Measurements from ENCODE around the gene TJAP1. TPM values are rescaled to one million over a fixed set of nuclear protein-coding genes. Genes with fewer than 3 reads are reported as not detected.

Gene TJAP1
- polyA plus RNA-seq, 1 donor (not counting 4 experiments of a cell fraction or from before 2014, with no cell fraction given), result 23.3 TPM

DNA sequence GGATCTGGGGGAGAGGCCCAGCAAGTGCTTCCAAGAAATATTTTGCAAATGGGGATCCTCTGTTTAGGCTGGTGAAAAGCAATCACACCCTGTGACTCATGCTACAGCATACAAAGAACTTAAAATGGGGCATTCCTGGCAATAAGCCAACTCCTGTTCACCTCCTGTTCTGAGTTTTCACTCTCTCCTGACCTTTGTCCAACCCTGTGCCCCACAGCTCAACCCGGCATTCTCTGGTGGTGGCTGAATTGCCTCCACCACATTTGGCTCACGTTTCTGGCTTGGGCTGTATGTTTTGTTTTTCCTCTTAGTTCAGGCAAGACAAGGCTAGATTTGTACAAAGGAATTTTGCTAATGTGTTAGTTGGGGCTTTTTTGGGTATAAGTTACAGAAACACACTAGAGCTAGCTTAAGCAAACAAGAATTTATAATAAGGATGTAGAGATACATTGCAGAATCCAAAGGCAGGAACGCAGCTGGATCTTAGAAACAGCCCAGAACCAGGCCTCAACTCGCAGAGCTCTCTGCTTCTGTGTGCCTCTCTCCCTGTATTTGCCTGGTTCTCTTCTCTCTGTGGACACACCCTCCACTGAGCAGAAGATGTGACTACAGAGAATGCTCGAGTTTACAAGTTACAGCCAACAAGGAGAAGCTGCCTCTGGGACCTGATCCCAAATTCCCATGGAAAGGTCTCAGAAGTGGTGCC lies 40.6 kb upstream of the TJAP1 start:
- peak; percentile 90 for FAIRE-seq
- dilution Hi-C loops (cut with MboI; ENCODE audit: extremely low pct_ligation_motif_present, low sequenced_read_pairs), result no loop called here
- H4K20me1 ChIP-seq (ENCODE audit: control insufficient read depth, extremely low read depth, insufficient read depth, low read length), result no peaks in the 10 kb centered on the region
- no peaks in the 10 kb centered on the region for H3K9me1 ChIP-seq (ENCODE audit: control insufficient read depth, extremely low read depth, insufficient read depth, low read length)
- H3K27ac ChIP-seq (ENCODE audit: control insufficient read depth, insufficient read depth, low read length), result peak overlapping the region; percentile 64
- peaks cover 24% of the 10 kb centered on the region for H3K4me1 ChIP-seq (ENCODE audit: control insufficient read depth, extremely low read depth, insufficient read depth, low read length)
- H3K9me3 ChIP-seq (ENCODE audit: control insufficient read depth, low read depth, low read length), result no peaks in the 10 kb centered on the region
- peak; percentile 77 for DNase-seq (ENCODE audit: low read depth, low spot score)
- no peaks in the 10 kb centered on the region for H3K27me3 ChIP-seq (ENCODE audit: control insufficient read depth, extremely low read depth, insufficient read depth, low read length)
- no peak overlapping the region for H3K4me3 ChIP-seq (ENCODE audit: control insufficient read depth in 2 of 3, extremely low read depth in 1 of 3, insufficient read depth in 2 of 3, low read depth in 1 of 3, low read length in 3 of 3)
- peak overlapping the region; percentile 30 for H3K9ac ChIP-seq (ENCODE audit: control insufficient read depth, extremely low read depth, insufficient read depth, low read length)
- TF ChIP-seq, protein P1, sequence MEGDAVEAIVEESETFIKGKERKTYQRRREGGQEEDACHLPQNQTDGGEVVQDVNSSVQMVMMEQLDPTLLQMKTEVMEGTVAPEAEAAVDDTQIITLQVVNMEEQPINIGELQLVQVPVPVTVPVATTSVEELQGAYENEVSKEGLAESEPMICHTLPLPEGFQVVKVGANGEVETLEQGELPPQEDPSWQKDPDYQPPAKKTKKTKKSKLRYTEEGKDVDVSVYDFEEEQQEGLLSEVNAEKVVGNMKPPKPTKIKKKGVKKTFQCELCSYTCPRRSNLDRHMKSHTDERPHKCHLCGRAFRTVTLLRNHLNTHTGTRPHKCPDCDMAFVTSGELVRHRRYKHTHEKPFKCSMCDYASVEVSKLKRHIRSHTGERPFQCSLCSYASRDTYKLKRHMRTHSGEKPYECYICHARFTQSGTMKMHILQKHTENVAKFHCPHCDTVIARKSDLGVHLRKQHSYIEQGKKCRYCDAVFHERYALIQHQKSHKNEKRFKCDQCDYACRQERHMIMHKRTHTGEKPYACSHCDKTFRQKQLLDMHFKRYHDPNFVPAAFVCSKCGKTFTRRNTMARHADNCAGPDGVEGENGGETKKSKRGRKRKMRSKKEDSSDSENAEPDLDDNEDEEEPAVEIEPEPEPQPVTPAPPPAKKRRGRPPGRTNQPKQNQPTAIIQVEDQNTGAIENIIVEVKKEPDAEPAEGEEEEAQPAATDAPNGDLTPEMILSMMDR (optimal IDR thresholded peaks at IDR 0.05 in 1 of 3, IDR thresholded peaks at IDR 0.05 in 1 of 3, conservative IDR thresholded peaks at IDR 0.05 in 1 of 3; ENCODE audit: extremely low read depth in 1 of 3, insufficient read depth in 2 of 3, low read length in 3 of 3), result no peak
- H3K79me2 ChIP-seq (ENCODE audit: control insufficient read depth, insufficient read depth, low read length), result peaks cover 7% of the 10 kb centered on the region
- H3K36me3 ChIP-seq (ENCODE audit: control insufficient read depth in 2 of 2, extremely low read depth in 1 of 2, insufficient read depth in 2 of 2, low read length in 2 of 2), result peaks cover 39 to 41% of the 10 kb centered on the region in 2 experiments
- H3K4me2 ChIP-seq (ENCODE audit: control insufficient read depth, extremely low read depth, insufficient read depth, low read depth, low read length), result peak overlapping the region; percentile 54
- no peak overlapping the region for H2AFZ ChIP-seq (ENCODE audit: control insufficient read depth, low read length)

DNA sequence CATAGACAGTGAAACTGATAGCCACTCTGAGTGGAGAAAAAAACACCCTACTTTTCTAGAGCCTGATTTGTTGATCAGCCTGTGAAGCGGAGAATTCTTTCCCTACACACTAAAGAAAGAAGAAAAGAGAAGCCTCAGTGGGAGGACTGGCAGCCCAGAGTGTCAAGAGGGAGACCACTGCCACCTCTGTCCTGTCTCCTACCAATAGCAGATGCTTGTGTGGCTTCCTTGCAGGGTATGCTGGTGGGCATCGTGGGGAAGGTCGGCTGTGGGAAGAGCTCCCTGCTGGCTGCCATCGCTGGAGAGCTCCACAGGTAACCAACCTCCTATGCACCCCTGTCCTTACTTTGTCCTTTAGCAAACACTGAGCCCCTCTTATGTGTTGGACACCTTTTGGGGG lies 39.7 kb upstream of the TJAP1 start:
- dilution Hi-C loops (cut with MboI; ENCODE audit: extremely low pct_ligation_motif_present, low sequenced_read_pairs), result no loop called here
- H3K4me2 ChIP-seq (ENCODE audit: control insufficient read depth, extremely low read depth, insufficient read depth, low read depth, low read length), result no peak overlapping the region
- H3K9ac ChIP-seq (ENCODE audit: control insufficient read depth, extremely low read depth, insufficient read depth, low read length), result no peak overlapping the region
- no peaks in the 10 kb centered on the region for H3K27me3 ChIP-seq (ENCODE audit: control insufficient read depth, extremely low read depth, insufficient read depth, low read length)
- H3K9me1 ChIP-seq (ENCODE audit: control insufficient read depth, extremely low read depth, insufficient read depth, low read length), result no peaks in the 10 kb centered on the region
- no peak overlapping the region for H3K4me3 ChIP-seq (ENCODE audit: control insufficient read depth in 2 of 3, extremely low read depth in 1 of 3, insufficient read depth in 2 of 3, low read depth in 1 of 3, low read length in 3 of 3)
- no peaks in the 10 kb centered on the region for H4K20me1 ChIP-seq (ENCODE audit: control insufficient read depth, extremely low read depth, insufficient read depth, low read length)
- no peak overlapping the region for H2AFZ ChIP-seq (ENCODE audit: control insufficient read depth, low read length)
- H3K36me3 ChIP-seq (ENCODE audit: control insufficient read depth in 2 of 2, extremely low read depth in 1 of 2, insufficient read depth in 2 of 2, low read length in 2 of 2), result peaks cover 34 to 35% of the 10 kb centered on the region in 2 experiments
- peaks cover 24% of the 10 kb centered on the region for H3K4me1 ChIP-seq (ENCODE audit: control insufficient read depth, extremely low read depth, insufficient read depth, low read length)
- no peak overlapping the region for H3K27ac ChIP-seq (ENCODE audit: control insufficient read depth, insufficient read depth, low read length)
- FAIRE-seq, result no peak
- TF ChIP-seq, protein P1 (optimal IDR thresholded peaks at IDR 0.05 in 1 of 3, IDR thresholded peaks at IDR 0.05 in 1 of 3, conservative IDR thresholded peaks at IDR 0.05 in 1 of 3; ENCODE audit: extremely low read depth in 1 of 3, insufficient read depth in 2 of 3, low read length in 3 of 3), result no peak
- no peak for TF ChIP-seq EZH2 (IDR thresholded peaks at IDR 0.05; ENCODE audit: low read length)
- H3K79me2 ChIP-seq (ENCODE audit: control insufficient read depth, insufficient read depth, low read length), result no peaks in the 10 kb centered on the region
- DNase-seq (ENCODE audit: low read depth, low spot score), result no peak
- H3K9me3 ChIP-seq (ENCODE audit: control insufficient read depth, low read depth, low read length), result no peaks in the 10 kb centered on the region

All from keratinocyte (primary cell).